ENCODE results near the gene RBP7. TPM values are rescaled to one million over a fixed set of nuclear protein-coding genes. Genes with fewer than 3 reads are reported as not detected.
A peak's percentile ranks its signal among the peaks of the same experiment; 100 is the strongest.

The RBP7 gene
- not detected for total RNA-seq

GRCh38 chr1:9996624-9997582 is at the start of gene RBP7:
Gene RBP7 (plus strand): TSS chr1:9997228. CDS start chr1:9997259, 31 bp downstream.
- intact Hi-C loops (cut with micrococcal nuclease) = no loop called here
- Mint-ChIP-seq H3K4me3 (peak within 1 kb of the TSS; percentile 62), H3K4me1 (ENCODE audit: low read depth) (peaks cover 6% of the 10 kb centered on the region), H3K36me3 (ENCODE audit: low read depth) (peaks cover 2% of the 10 kb centered on the region), H3K27me3 (peaks cover 24% of the 10 kb centered on the region), H3K9me3 (peaks cover 5% of the 10 kb centered on the region), H3K27ac (no peak within 1 kb of the TSS)
- ATAC-seq (peak; percentile 34), DNase-seq (peak; percentile 15)
- TF ChIP-seq CTCF (IDR thresholded peaks at IDR 0.05) = no peak
- ChIA-PET CTCF (no interaction called here), POLR2A (no interaction called here)

DNA sequence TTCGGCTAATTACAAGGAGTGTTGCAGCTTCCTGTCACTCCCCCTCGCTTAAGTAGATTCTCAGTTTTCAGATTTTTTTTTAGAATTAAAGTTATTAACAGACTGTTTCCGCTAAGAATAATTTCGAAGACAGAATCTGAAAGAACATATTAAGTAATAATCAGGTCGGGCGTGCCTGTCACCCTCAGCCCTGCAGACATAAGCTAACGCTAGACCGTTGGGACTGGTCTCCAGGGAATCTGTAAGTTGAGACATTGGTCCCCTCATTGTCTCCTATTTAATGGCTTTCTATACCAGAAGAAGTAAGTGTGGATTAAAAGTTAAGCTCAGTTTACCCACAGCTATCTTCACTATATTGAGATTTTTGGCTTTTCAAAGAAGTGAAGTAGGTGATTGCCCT is 39.3 kb upstream of the RBP7 start:
- ChIA-PET POLR2A (interaction anchor here (1.0 kb wide), 1 partner anchor 14 kb away, joined by 3 read pairs; the partner anchor contains the start of genes LZIC and NMNAT1), CTCF (interaction anchor here (1.1 kb wide), 1 partner anchor 14 kb away, joined by 3 read pairs; the partner anchor contains the start of genes LZIC and NMNAT1)
- no peaks in the 10 kb centered on the region for H3K9me3 Mint-ChIP-seq
- H3K4me3 Mint-ChIP-seq = no peak overlapping the region
- no peaks in the 10 kb centered on the region for H3K4me1 Mint-ChIP-seq (ENCODE audit: low read depth)
- TF ChIP-seq CTCF (IDR thresholded peaks at IDR 0.05) = no peak
- ATAC-seq = no peak
- no peak overlapping the region for H3K27ac Mint-ChIP-seq
- DNase-seq = no peak
- H3K36me3 Mint-ChIP-seq (ENCODE audit: low read depth) = no peaks in the 10 kb centered on the region
- no peaks in the 10 kb centered on the region for H3K27me3 Mint-ChIP-seq
- intact Hi-C loops (cut with micrococcal nuclease) = no loop called here

DNA sequence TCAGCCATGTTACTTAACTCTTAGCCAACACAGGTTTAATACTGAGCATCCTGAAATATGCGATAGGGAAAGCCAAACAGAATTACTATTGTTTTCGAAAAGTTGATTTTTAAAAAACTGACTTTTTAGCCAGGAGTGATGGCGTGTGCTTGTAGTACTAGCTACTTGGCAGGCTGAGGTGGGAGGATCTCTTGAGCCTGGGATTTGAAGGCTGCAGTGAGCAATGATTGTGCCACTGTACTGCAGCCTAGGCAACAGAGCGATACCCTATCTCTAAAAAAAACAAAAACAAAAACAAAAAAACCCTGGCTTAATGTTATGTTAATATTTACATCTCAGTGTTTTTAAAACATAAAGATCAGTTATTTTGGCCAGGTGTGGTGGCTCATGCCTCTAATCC is 37.0 kb upstream of the RBP7 start:
- Mint-ChIP-seq H3K36me3 (ENCODE audit: low read depth) (no peaks in the 10 kb centered on the region), H3K9me3 (no peaks in the 10 kb centered on the region), H3K27ac (no peak overlapping the region), H3K4me3 (no peak overlapping the region), H3K4me1 (ENCODE audit: low read depth) (no peaks in the 10 kb centered on the region), H3K27me3 (no peaks in the 10 kb centered on the region)
- DNase-seq = no peak
- ATAC-seq = no peak
- intact Hi-C loops (cut with micrococcal nuclease) = no loop called here
- ChIA-PET POLR2A (no interaction called here), CTCF (interaction anchor here (1.8 kb wide), 1 partner anchor 10 kb away, joined by 9 read pairs; no protein-coding TSS in a partner anchor)
- no peak for TF ChIP-seq CTCF (IDR thresholded peaks at IDR 0.05)

DNA sequence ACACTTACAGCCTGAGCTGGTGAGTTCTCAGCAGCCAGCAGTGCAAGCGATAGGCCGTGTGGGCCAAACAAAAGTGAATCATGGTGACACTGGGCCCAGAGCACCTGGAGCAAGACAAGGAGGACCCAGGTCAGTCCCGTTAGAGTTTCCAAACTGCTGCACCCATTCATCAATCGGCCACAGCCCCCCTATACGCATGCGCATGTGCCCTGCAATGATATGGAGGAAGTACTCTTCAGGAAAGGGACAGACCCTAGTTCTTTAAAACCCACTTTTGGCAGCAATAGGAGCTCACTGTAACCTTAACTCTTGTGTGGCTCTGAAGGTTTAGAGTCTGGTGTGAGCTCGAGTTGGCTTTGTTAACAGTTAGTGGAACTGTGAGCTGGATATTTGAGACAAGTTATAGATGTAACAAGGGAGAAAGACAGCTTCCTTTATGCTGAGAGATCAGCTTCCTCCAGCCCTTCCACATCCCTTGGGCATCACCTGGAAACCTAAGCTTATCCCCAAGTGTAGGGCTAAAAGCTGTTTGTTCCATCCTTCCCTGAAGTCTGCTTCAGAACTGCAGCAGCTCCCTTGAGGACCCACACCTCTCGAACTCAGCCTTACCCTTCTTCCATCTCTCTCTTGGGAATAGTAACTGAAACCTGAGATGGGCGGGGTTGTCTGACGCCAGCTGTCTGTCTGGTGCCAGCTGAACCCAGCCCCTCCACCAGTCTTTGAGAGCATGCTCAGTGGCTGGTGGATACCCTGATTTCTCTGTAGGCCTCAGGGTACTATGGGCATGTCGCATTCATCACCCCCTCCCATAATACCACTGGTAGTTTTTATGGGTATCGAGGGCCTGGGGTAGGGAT is 36.1 kb upstream of the RBP7 start:
- no peak for ATAC-seq
- Mint-ChIP-seq H3K27ac (no peak overlapping the region), H3K27me3 (no peaks in the 10 kb centered on the region), H3K36me3 (ENCODE audit: low read depth) (no peaks in the 10 kb centered on the region), H3K9me3 (no peaks in the 10 kb centered on the region), H3K4me3 (no peak overlapping the region), H3K4me1 (ENCODE audit: low read depth) (no peaks in the 10 kb centered on the region)
- ChIA-PET POLR2A (no interaction called here), CTCF (interaction anchor here (1.8 kb wide), 1 partner anchor 11 kb away, joined by 9 read pairs; no protein-coding TSS in a partner anchor)
- no peak for DNase-seq
- TF ChIP-seq CTCF (IDR thresholded peaks at IDR 0.05) = no peak
- intact Hi-C loops (cut with micrococcal nuclease) = no loop called here
